Measurements from ENCODE around the gene VEGFC.

GRCh38 chr4:176799653-176800052 lies 6.9 kb upstream of the VEGFC start:
- TF ChIP-seq CTCF (IDR thresholded peaks at IDR 0.05) (no peak), POLR2A (IDR thresholded peaks at IDR 0.05) (no peak)
